SU-DHL-6 (cell line): ENCODE results near the gene CYP2A13.

Experiments
- H2AFZ ChIP-seq: fragments of 200-600 bp; sonication (generic); 2 replicates; pipeline ENCODE4 v1.6.1; 2014; ENCODE audit warnings: low read depth, mild to moderate bottlenecking, moderate library complexity, mixed read lengths, antibody characterized with exemption, low read length; ENCODE audit not compliant: severe bottlenecking
- H3F3A ChIP-seq: fragments of 200-600 bp; shearing (Covaris generic); 2 replicates; pipeline ENCODE4 v1.6.0; 2016; ENCODE audit warnings: antibody characterized with exemption, mild to moderate bottlenecking; ENCODE audit not compliant: insufficient read depth
- H3K27ac ChIP-seq: fragments of 200-600 bp; sonication (generic); 2 replicates; pipeline ENCODE4 v1.5.1; 2016; ENCODE audit warnings: low read depth, mild to moderate bottlenecking, low read length, moderate library complexity, mixed read lengths
- H3K27me3 ChIP-seq: fragments of 200-600 bp; sonication (generic), shearing (Covaris generic); 2 replicates; pipeline ENCODE4 v1.6.0; 2014; ENCODE audit warnings: mild to moderate bottlenecking, low read length
- H3K36me3 ChIP-seq: fragments of 200-600 bp; sonication (generic); 2 replicates; pipeline ENCODE4 v1.6.1; 2014; ENCODE audit warnings: mild to moderate bottlenecking, low read length, mixed read lengths
- H3K4me2 ChIP-seq: fragments of 300-600, 200-600 bp; shearing (Covaris generic), sonication (generic); 2 replicates; pipeline ENCODE4 v1.6.0; 2014; ENCODE audit warnings: low read length, low read depth, mild to moderate bottlenecking; ENCODE audit not compliant: poor library complexity, severe bottlenecking
- H3K4me3 ChIP-seq: fragments of 200-600 bp; sonication (generic); 2 replicates; pipeline ENCODE4 v1.5.1; 2014; ENCODE audit warnings: antibody characterized with exemption, low read length, mild to moderate bottlenecking, mixed read lengths; ENCODE audit not compliant: insufficient read depth, poor library complexity, severe bottlenecking
- H3K79me2 ChIP-seq: fragments of 200-600 bp; sonication (generic); 2 replicates; pipeline ENCODE4 v1.6.1; 2014; ENCODE audit warnings: mild to moderate bottlenecking, low read length, moderate library complexity; ENCODE audit not compliant: insufficient read depth
- H3K9ac ChIP-seq: fragments of 200-600 bp; sonication (generic); 2 replicates; pipeline ENCODE4 v1.7.0; 2014; ENCODE audit warnings: mild to moderate bottlenecking, low read length
- H3K9me2 ChIP-seq: fragments of 200-600 bp; sonication (generic); replicated peaks from 2 replicates; pipeline ENCODE4 v1.6.1; 2014; ENCODE audit warnings: low read length; ENCODE audit not compliant: insufficient read depth
- H3K9me3 ChIP-seq: fragments of 200-600 bp; sonication (generic); 2 replicates; pipeline ENCODE4 v1.6.1; 2014; ENCODE audit warnings: low read length, mixed read lengths; ENCODE audit not compliant: insufficient read depth
- H4K20me1 ChIP-seq: fragments of 200-600 bp; sonication (generic); 2 replicates; pipeline ENCODE4 v1.6.1; 2014; ENCODE audit warnings: low read depth, mild to moderate bottlenecking, antibody characterized with exemption, low read length, moderate library complexity, mixed read lengths
- CTCF ChIP-seq: fragments of 200-600 bp; sonication (generic); IDR thresholded peaks from one replicate; pipeline ENCODE4 v1.5.1; 2017; ENCODE audit warnings: antibody characterized with exemption, mild to moderate bottlenecking, low read length, moderate library complexity; ENCODE audit not compliant: insufficient read depth, poor library complexity, severe bottlenecking
- EZH2phosphoT487 ChIP-seq: fragments of 200-600 bp; sonication (generic), shearing (Covaris generic); conservative IDR thresholded peaks from 2 replicates; pipeline ENCODE4 v1.6.1; 2018; ENCODE audit warnings: mild to moderate bottlenecking, antibody characterized with exemption, low read length, moderate library complexity, mixed read lengths

Gene CYP2A13

DNA sequence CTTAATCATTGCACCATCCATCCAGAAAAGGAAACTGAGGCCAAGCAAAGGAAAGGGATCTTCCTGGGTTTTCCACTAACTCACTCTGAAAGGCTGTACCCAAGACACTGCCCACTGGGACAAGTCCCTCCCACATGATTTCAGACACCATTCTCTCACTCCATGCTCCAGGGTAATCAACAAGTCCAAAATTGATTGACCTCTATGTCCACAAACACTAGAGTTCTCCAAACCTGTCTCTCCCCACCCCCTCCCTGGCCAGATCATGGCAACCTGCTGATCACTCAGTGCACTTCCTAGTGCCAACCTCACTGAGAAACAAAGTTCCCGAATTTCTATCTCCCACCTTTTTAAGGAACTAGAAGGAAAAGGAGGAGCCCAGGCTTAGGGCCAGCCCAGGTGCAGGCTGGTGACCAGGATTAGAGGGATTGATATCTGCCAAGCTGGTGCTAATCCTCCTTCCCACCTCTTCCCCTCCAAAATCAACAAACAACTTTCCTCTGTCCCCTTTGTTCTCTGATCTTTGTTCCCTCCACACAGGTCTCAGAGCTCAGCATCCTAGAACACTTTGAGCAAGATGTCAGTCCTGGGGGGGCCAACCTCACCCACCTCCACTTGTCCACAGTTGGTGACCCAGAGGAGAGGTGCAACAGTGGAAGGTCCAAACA lies 2.4 kb upstream of the CYP2A13 start:
- no peak overlapping the region for H3K9ac ChIP-seq
- H3K4me3 ChIP-seq = no peak overlapping the region
- no peak overlapping the region for H2AFZ ChIP-seq
- no peaks in the 10 kb centered on the region for H3F3A ChIP-seq
- no peaks in the 10 kb centered on the region for H3K79me2 ChIP-seq
- no peaks in the 10 kb centered on the region for H3K27me3 ChIP-seq
- no peaks in the 10 kb centered on the region for H3K9me3 ChIP-seq
- no peaks in the 10 kb centered on the region for H4K20me1 ChIP-seq
- TF ChIP-seq EZH2phosphoT487 (no peak), CTCF (no peak)
- H3K27ac ChIP-seq = no peak overlapping the region
- no peaks in the 10 kb centered on the region for H3K9me2 ChIP-seq
- no peak overlapping the region for H3K4me2 ChIP-seq
- H3K36me3 ChIP-seq = no peaks in the 10 kb centered on the region

GRCh38 chr19:41089959-41090358 lies 1.7 kb downstream of the CYP2A13 start:
- Histone ChIP-seq H3K9ac (no peak overlapping the region), H3K4me2 (no peak overlapping the region), H3K9me3 (no peaks in the 10 kb centered on the region), H3K36me3 (no peaks in the 10 kb centered on the region), H2AFZ (no peak overlapping the region), H3F3A (no peaks in the 10 kb centered on the region), H3K9me2 (no peaks in the 10 kb centered on the region), H3K79me2 (no peaks in the 10 kb centered on the region), H3K27ac (no peak overlapping the region), H3K27me3 (no peaks in the 10 kb centered on the region), H3K4me3 (no peak overlapping the region), H4K20me1 (no peaks in the 10 kb centered on the region)
- TF ChIP-seq EZH2phosphoT487 (no peak), CTCF (no peak)

- Histone ChIP-seq H3K9me3 (no peaks in the 10 kb centered on the region), H3F3A (no peaks in the 10 kb centered on the region), H3K27ac (no peak overlapping the region), H3K27me3 (no peaks in the 10 kb centered on the region), H3K4me3 (no peak overlapping the region), H2AFZ (no peak overlapping the region), H3K79me2 (no peaks in the 10 kb centered on the region), H3K9ac (no peak overlapping the region), H3K9me2 (no peaks in the 10 kb centered on the region), H4K20me1 (no peaks in the 10 kb centered on the region), H3K4me2 (no peak overlapping the region), H3K36me3 (no peaks in the 10 kb centered on the region)
- no peak for TF ChIP-seq CTCF
- TF ChIP-seq EZH2phosphoT487 = no peak
These were observed 7.5 kb downstream of the CYP2A13 start for GRCh38 chr19:41095703-41096102.
